HPDE6-E6E7 (cell line): ENCODE results near the gene DLX2.

Experiments
- DNase-seq: peaks from one replicate; pipeline ENCODE4 v3.0.0; 2011; ENCODE audit warnings: missing footprints; ENCODE audit errors: extremely low spot score

Gene DLX2

DNA sequence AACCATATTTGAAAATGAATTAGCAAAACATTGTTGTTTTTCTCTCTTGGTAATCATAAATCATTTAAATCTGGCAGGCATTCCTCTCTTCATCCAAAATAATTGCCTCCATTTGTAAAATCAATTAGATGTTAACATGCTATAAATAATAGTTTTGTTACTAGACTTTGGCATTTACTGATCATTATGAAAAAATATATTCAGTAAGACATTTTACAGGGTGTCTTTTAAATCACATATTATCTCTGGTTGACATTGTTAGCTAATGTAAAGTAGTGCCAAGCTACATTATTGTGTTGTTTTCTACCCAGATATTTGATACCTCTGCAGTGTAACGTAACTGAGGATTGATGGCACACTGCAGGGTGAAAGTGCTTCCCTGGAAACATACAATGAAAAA lies 49.2 kb downstream of the DLX2 start:
- DNase-seq, result no peak

DNA sequence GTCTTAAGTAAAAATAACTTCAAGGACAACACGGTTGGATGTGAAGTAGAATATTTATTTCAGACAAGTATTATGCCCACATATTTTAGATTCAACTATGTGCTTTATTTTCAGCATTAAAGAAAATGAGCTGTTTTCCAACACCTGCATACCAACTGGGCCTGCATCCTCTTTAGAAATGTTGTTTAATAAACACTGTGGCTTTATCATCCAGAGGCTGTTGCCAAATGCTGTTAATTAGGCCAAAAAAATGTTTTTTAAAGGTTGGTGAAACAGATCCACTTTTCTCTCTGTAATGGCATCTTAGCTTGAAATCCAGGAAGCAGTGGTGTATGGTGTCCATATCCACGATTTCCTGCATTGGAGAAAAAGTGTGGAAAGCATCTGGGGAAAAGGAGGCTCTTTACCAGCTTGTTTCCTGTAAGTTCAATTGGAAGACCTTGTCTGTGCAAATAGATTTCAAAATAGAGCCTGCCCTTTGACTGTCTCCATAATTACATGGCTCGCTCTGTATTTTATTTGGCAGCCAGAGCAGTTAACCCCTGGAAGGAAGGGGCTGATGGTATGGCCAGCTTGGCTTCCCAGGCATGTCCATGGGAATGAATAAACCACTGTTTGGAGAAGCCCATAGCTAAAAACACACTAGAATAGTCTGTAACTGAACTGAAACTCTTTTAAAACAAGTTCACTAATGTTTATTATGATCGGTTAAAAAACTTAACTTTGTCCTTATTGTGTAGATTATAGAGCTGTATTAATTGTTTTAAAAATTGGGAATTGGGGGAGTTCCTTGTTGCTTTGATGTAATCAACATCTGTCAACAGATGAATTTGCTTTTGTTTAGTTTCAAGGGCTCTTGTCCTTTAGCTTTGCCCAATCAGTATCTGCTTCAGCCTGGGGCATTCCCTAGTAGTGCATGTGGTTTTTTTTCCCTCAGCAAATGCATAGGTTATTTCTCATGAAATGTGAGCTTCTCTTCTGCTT lies 50.4 kb downstream of the DLX2 start:
- no peak for DNase-seq

DNA sequence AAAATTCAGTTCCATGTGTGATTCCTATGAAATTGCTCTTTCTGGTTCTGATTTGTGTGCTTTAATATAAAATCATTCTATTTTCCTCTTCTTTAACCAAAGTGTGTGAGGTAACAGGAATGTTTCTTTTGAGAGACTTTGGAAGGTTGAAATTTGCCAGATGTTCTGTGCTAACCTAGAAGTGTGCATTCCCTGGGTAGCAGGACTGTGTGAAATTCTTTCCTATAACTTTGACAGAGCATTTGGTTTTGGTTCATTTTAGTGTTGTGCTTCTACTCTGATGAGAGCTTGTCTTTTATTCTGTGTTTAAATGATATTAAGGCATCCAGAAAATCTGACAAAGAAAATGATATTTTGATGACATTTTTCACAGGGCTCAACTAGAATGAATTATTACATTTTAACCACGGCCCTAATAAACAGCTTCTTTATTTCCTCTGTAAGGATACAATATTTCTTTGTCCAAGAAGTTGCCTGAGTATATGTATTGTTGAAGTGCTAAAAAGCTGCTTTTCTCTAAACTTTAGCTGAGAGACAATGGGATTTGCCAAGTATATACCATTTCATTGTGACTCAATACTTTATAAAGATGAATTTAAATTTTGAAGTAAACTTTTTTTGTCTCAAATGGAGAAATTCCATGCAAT lies 52.1 kb downstream of the DLX2 start:
- DNase-seq, result no peak

DNA sequence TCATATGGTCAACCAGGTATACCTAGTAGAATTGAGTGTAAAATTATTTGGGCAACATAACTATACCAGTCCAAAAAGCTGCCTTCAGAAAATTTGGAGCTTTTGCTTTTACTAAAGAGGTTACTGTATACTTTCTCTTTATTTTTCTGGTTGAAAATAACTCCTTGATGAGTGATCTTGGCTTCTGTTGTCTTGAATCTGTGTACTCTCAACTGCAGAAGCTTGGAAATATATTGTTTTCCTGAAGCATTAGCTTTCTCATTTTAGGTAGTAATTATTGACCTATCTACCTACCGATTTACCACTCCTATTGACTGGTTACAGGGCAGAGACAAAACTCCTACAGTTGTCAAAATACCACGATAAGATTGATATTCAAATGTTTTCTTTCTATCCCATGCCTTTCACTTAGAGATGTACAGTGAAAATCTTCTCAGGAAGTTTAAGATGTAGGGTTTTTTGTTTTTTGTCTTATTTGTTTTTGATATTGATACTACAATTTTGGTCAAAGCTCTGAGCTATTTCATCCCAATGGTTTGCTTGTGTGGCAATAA lies 53.1 kb downstream of the DLX2 start:
- no peak for DNase-seq
